ENCODE results near the gene KDM2B. TPM values are rescaled to one million over a fixed set of nuclear protein-coding genes. Genes with fewer than 3 reads are reported as not detected.

KDM2B gene
- polyA plus RNA-seq, 1 of the 3 experiments (the other 2 are of a cell fraction), result 11.5 TPM

DNA sequence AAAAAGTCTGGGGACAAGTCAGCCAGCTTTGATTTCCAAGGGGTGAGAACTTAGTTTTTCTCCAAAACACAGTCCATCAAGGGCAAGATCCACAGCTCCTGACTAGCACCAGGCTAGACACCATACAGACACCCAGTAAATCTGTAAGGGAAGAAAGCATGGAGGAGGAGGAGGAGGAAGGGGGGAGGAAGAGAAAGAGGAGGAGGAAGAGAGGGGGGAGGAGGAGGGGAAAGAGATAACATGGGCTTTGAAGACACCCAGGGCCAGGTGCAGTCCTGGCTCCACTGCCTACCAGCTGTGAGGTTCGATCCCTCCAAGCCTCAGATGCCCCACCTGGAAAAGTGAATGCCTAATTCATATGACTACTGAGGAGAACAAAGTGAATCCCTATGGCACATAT lies 18.3 kb downstream of the KDM2B start:
- WGBS (ENCODE audit: low lambda C conversion rate), result 85% methylated on average over 1 of the region's 1 CpG

More for the DNA sequence above, 18.3 kb downstream of the KDM2B start:
- H3K9me3 ChIP-seq, result no peaks in the 10 kb centered on the region
- no peaks in the 10 kb centered on the region for H3K36me3 ChIP-seq (replicated peaks in 1 of 2; ENCODE audit: control insufficient read depth in 1 of 2, insufficient read depth in 2 of 2, low read length in 1 of 2)
- H3K4me3 ChIP-seq (ENCODE audit: low read depth in 2 of 2, low read length in 1 of 2), result no peak overlapping the region
- TF ChIP-seq, protein P1, sequence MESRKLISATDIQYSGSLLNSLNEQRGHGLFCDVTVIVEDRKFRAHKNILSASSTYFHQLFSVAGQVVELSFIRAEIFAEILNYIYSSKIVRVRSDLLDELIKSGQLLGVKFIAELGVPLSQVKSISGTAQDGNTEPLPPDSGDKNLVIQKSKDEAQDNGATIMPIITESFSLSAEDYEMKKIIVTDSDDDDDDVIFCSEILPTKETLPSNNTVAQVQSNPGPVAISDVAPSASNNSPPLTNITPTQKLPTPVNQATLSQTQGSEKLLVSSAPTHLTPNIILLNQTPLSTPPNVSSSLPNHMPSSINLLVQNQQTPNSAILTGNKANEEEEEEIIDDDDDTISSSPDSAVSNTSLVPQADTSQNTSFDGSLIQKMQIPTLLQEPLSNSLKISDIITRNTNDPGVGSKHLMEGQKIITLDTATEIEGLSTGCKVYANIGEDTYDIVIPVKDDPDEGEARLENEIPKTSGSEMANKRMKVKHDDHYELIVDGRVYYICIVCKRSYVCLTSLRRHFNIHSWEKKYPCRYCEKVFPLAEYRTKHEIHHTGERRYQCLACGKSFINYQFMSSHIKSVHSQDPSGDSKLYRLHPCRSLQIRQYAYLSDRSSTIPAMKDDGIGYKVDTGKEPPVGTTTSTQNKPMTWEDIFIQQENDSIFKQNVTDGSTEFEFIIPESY (IDR thresholded peaks at IDR 0.05; ENCODE audit: borderline replicate concordance, low read depth), result no peak
- TF ChIP-seq, protein P2, sequence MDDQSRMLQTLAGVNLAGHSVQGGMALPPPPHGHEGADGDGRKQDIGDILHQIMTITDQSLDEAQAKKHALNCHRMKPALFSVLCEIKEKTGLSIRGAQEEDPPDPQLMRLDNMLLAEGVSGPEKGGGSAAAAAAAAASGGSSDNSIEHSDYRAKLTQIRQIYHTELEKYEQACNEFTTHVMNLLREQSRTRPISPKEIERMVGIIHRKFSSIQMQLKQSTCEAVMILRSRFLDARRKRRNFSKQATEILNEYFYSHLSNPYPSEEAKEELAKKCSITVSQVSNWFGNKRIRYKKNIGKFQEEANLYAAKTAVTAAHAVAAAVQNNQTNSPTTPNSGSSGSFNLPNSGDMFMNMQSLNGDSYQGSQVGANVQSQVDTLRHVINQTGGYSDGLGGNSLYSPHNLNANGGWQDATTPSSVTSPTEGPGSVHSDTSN (IDR thresholded peaks at IDR 0.05), result no peak
- TF ChIP-seq JUND (IDR thresholded peaks at IDR 0.05) (no peak), GATA2 (CRISPR knock-in tag; IDR thresholded peaks at IDR 0.05) (no peak), NFIC (IDR thresholded peaks at IDR 0.05; ENCODE audit: borderline replicate concordance) (no peak), POLR2AphosphoS5 (IDR thresholded peaks at IDR 0.05; ENCODE audit: low read depth, low read length) (no peak), SMC3 (IDR thresholded peaks at IDR 0.05; ENCODE audit: low read depth, low read length) (no peak), ELF1 (IDR thresholded peaks at IDR 0.05) (no peak), MXI1 (IDR thresholded peaks at IDR 0.05; ENCODE audit: low read depth, low read length) (no peak), YY1 (IDR thresholded peaks at IDR 0.05; ENCODE audit: low read depth) (no peak), CHD2 (IDR thresholded peaks at IDR 0.05; ENCODE audit: low read length, partially characterized antibody) (no peak), FOXJ3 (CRISPR knock-in tag; IDR thresholded peaks at IDR 0.05) (no peak), FOSL2 (IDR thresholded peaks at IDR 0.05; ENCODE audit: borderline replicate concordance, low read depth) (no peak), GABPA (IDR thresholded peaks at IDR 0.05; ENCODE audit: low read depth) (no peak)
- TF ChIP-seq, protein P3, sequence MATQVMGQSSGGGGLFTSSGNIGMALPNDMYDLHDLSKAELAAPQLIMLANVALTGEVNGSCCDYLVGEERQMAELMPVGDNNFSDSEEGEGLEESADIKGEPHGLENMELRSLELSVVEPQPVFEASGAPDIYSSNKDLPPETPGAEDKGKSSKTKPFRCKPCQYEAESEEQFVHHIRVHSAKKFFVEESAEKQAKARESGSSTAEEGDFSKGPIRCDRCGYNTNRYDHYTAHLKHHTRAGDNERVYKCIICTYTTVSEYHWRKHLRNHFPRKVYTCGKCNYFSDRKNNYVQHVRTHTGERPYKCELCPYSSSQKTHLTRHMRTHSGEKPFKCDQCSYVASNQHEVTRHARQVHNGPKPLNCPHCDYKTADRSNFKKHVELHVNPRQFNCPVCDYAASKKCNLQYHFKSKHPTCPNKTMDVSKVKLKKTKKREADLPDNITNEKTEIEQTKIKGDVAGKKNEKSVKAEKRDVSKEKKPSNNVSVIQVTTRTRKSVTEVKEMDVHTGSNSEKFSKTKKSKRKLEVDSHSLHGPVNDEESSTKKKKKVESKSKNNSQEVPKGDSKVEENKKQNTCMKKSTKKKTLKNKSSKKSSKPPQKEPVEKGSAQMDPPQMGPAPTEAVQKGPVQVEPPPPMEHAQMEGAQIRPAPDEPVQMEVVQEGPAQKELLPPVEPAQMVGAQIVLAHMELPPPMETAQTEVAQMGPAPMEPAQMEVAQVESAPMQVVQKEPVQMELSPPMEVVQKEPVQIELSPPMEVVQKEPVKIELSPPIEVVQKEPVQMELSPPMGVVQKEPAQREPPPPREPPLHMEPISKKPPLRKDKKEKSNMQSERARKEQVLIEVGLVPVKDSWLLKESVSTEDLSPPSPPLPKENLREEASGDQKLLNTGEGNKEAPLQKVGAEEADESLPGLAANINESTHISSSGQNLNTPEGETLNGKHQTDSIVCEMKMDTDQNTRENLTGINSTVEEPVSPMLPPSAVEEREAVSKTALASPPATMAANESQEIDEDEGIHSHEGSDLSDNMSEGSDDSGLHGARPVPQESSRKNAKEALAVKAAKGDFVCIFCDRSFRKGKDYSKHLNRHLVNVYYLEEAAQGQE (IDR thresholded peaks at IDR 0.05; ENCODE audit: low read depth, low read length), result no peak
- TF ChIP-seq, protein P4, sequence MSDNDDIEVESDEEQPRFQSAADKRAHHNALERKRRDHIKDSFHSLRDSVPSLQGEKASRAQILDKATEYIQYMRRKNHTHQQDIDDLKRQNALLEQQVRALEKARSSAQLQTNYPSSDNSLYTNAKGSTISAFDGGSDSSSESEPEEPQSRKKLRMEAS (IDR thresholded peaks at IDR 0.05; ENCODE audit: low read depth), result no peak
- TF ChIP-seq, protein P5, sequence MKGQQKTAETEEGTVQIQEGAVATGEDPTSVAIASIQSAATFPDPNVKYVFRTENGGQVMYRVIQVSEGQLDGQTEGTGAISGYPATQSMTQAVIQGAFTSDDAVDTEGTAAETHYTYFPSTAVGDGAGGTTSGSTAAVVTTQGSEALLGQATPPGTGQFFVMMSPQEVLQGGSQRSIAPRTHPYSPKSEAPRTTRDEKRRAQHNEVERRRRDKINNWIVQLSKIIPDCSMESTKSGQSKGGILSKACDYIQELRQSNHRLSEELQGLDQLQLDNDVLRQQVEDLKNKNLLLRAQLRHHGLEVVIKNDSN (IDR thresholded peaks at IDR 0.05; ENCODE audit: borderline replicate concordance, low read depth), result no peak
- TF ChIP-seq, protein P6, sequence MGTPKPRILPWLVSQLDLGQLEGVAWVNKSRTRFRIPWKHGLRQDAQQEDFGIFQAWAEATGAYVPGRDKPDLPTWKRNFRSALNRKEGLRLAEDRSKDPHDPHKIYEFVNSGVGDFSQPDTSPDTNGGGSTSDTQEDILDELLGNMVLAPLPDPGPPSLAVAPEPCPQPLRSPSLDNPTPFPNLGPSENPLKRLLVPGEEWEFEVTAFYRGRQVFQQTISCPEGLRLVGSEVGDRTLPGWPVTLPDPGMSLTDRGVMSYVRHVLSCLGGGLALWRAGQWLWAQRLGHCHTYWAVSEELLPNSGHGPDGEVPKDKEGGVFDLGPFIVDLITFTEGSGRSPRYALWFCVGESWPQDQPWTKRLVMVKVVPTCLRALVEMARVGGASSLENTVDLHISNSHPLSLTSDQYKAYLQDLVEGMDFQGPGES (IDR thresholded peaks at IDR 0.05; ENCODE audit: low read depth, low read length), result no peak
- TF ChIP-seq, protein P7, sequence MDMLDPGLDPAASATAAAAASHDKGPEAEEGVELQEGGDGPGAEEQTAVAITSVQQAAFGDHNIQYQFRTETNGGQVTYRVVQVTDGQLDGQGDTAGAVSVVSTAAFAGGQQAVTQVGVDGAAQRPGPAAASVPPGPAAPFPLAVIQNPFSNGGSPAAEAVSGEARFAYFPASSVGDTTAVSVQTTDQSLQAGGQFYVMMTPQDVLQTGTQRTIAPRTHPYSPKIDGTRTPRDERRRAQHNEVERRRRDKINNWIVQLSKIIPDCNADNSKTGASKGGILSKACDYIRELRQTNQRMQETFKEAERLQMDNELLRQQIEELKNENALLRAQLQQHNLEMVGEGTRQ (IDR thresholded peaks at IDR 0.05; ENCODE audit: borderline replicate concordance, low read depth, low read length), result no peak
- no peak overlapping the region for H3K9ac ChIP-seq
- POLR2A ChIA-PET, result no interaction called here
- H3K27ac ChIP-seq (ENCODE audit: low read depth in 2 of 2, low read length in 1 of 2), result no peak overlapping the region
- CTCF ChIA-PET, result interaction anchor here (1.1 to 3.6 kb wide), 3 partner anchors 10 to 106 kb away, joined by 3 to 29 read pairs (median 5); no protein-coding TSS in a partner anchor
- no peak overlapping the region for H2AFZ ChIP-seq (ENCODE audit: low read depth)
- DNase-seq, result no peak
- no peaks in the 10 kb centered on the region for H3K9me2 ChIP-seq
- no peaks in the 10 kb centered on the region for H3K79me2 ChIP-seq (ENCODE audit: insufficient read depth)
- no peak overlapping the region for H3K4me2 ChIP-seq
- H3F3A ChIP-seq (replicated peaks; ENCODE audit: insufficient read depth), result no peaks in the 10 kb centered on the region
- H4K20me1 ChIP-seq (ENCODE audit: insufficient read depth), result no peaks in the 10 kb centered on the region
- H3K4me1 ChIP-seq (ENCODE audit: control insufficient read depth in 1 of 2, insufficient read depth in 2 of 2, low read depth in 1 of 2, low read length in 1 of 2), result no peaks in the 10 kb centered on the region; a peak in 1 of 4 replicates
- H3K27me3 ChIP-seq (ENCODE audit: insufficient read depth), result no peaks in the 10 kb centered on the region

Data from SK-N-SH (cell line).